Pancreas (tissue), 10 donors: ENCODE data around the gene PRKCA. TPM values are rescaled to one million over a fixed set of nuclear protein-coding genes. Genes with fewer than 3 reads are reported as not detected.

ENCODE experiments used
- ATAC-seq, 4 donors: fragments of 200-7000 bp; cut with Tn5 transposase; one replicate each; pipeline versions ENCODE4 v1.8.0 to v1.9.1; 2020; ENCODE audit warnings: mild to moderate bottlenecking in 4 of 4, moderate library complexity in 4 of 4
- DNase-seq, 6 donors: peaks; one replicate each; pipeline ENCODE4 v3.0.0-alpha.2; 2020
- FAIRE-seq: peaks from 2 replicates; lab custom pipeline; 2012; peaks lifted over from hg19 to GRCh38; lab: Jason Lieb, UNC
- H3K27ac ChIP-seq, 4 donors: fragments of 200-600 bp; sonication (generic); 1 replicate in 3 of 4; 2 replicates in 1 of 4; pipeline versions ENCODE4 v1.5.0 to v1.8.0; 2020
- H3K27me3 ChIP-seq, 4 donors: fragments of 200-600 bp; one replicate each; pipeline ENCODE4 v1.8.0; 2021
- H3K36me3 ChIP-seq, 3 donors: fragments of 200-600 bp; sonication (generic) in 1 of 3; one replicate each; pipeline versions ENCODE4 v1.5.0 to v1.8.0; 2020 to 2021
- H3K4me1 ChIP-seq, 3 donors: fragments of 200-600 bp; one replicate each; pipeline ENCODE4 v1.8.0; 2021
- H3K4me3 ChIP-seq, 4 donors: fragments of 200-600 bp; sonication (generic) in 2 of 4; one replicate each; pipeline versions ENCODE4 v1.5.0 to v1.8.0; 2020 to 2021
- H3K9me3 ChIP-seq, 4 donors: fragments of 200-600 bp; one replicate each; pipeline ENCODE4 v1.8.0; 2021
- CTCF ChIP-seq, 4 donors: fragments of 200-600 bp; sonication (generic) in 3 of 4; IDR thresholded peaks; one replicate each; pipeline versions ENCODE4 v1.5.0 to v1.8.0; 2021; ENCODE audit warnings: antibody characterized with exemption in 4 of 4
- whole genome bisulfite sequencing, 2 donors: extraction: QIAGEN DNeasy Blood & Tissue Kit; methylation state at CpG; one replicate each; pipeline ENCODE4 v1.1.7; 2013; 5-methylcytosine and 5-hydroxymethylcytosine counted together
- intact Hi-C, 3 donors: fragments of 100-400 bp; cut with DNase I; formaldehyde crosslinking; loops; one replicate each; pipeline versions ENCODE4 v1.11.1 to v1.14.2; 2022
- polyA plus RNA-seq, 2 donors: library from polyadenylated mRNA; stranded (reverse); fragments of 200-250 nt; gene quantifications; one replicate each; pipeline ENCODE4 v1.2.3, GENCODE V29; 2013
- total RNA-seq, 6 donors: library from RNA; stranded (reverse); fragmentation: NEBNext Ultra II Directional in 4 of 6; extraction: Animal tissue kit (Norgen Biotek cat#: 25700) in 4 of 6; gene quantifications; one replicate each; pipeline versions ENCODE4 v1.2.1 to v1.2.4, GENCODE V29; 2021 to 2023
- donor health status: healthy with polysubstance abuse.
- donor health status: DM: no; HTN: no; CAD: no; lungs with moderate emphysema.
- donor health status: DM: no; HTN: no; CAD: no.
- donor health status: control.
- donor health status: control.
- donor health status: Bipolar disorder and iron deficiency.
- donor health status: DM: yes; HTN: yes; CAD: no.
- donor health status: DM: no; HTN: no; CAD: no.
- donor health status: DM: no; HTN: no; CAD: no.
- donor health status: DM: yes; HTN: yes; CAD: no.

PRKCA gene
- total and polyA plus RNA-seq, 8 donors = 3.5 to 22.3 (median 10.2) TPM

- no peak overlapping the region for H3K27ac ChIP-seq
- TF ChIP-seq CTCF (IDR thresholded peaks at IDR 0.05) = no peak
- FAIRE-seq (no peak), ATAC-seq (no peak), DNase-seq (no peak)
- no peaks in the 10 kb centered on the region for H3K4me1 ChIP-seq
- no peaks in the 10 kb centered on the region for H3K36me3 ChIP-seq
- WGBS, 2 donors = 89 to 93% methylated on average over 5 of the region's 5 CpGs
- no peaks in the 10 kb centered on the region for H3K27me3 ChIP-seq
- no peak overlapping the region for H3K4me3 ChIP-seq
- intact Hi-C loops = no loop called here
- H3K9me3 ChIP-seq = no peaks in the 10 kb centered on the region
Measured at GRCh38 chr17:66480243-66480642, 177.8 kb downstream of the PRKCA start.

- no peaks in the 10 kb centered on the region for H3K27me3 ChIP-seq
- H3K4me1 ChIP-seq = no peaks in the 10 kb centered on the region
- DNase-seq (no peak), ATAC-seq (no peak), FAIRE-seq (no peak)
- TF ChIP-seq CTCF (IDR thresholded peaks at IDR 0.05) = no peak
- intact Hi-C loops = no loop called here
- H3K9me3 ChIP-seq = no peaks in the 10 kb centered on the region
- no peak overlapping the region for H3K27ac ChIP-seq
- H3K36me3 ChIP-seq = no peaks in the 10 kb centered on the region
- H3K4me3 ChIP-seq = no peak overlapping the region
- WGBS, 2 donors = 97% methylated on average over 7 of the region's 7 CpGs
Measured at GRCh38 chr17:66480802-66481201, 178.4 kb downstream of the PRKCA start.

GRCh38 chr17:66481271-66481670, 178.9 kb downstream of the PRKCA start:
- ATAC-seq = no peak
- no peak overlapping the region for H3K27ac ChIP-seq
- H3K4me1 ChIP-seq = no peaks in the 10 kb centered on the region
- no peaks in the 10 kb centered on the region for H3K36me3 ChIP-seq
- no peak overlapping the region for H3K4me3 ChIP-seq
- no peaks in the 10 kb centered on the region for H3K9me3 ChIP-seq
- H3K27me3 ChIP-seq = no peaks in the 10 kb centered on the region
- TF ChIP-seq CTCF (IDR thresholded peaks at IDR 0.05) = no peak
- no peak for DNase-seq
- intact Hi-C loops = no loop called here
- WGBS, 2 donors = 87% methylated on average over 8 of the region's 8 CpGs
- FAIRE-seq = no peak

GRCh38 chr17:66483906-66484305, 181.5 kb downstream of the PRKCA start:
- TF ChIP-seq CTCF (IDR thresholded peaks at IDR 0.05) = no peak
- ATAC-seq = no peak
- no peaks in the 10 kb centered on the region for H3K9me3 ChIP-seq
- H3K27ac ChIP-seq = no peak overlapping the region
- DNase-seq = no peak
- intact Hi-C loops = no loop called here
- H3K27me3 ChIP-seq = no peaks in the 10 kb centered on the region
- no peak for FAIRE-seq
- no peaks in the 10 kb centered on the region for H3K4me1 ChIP-seq
- WGBS, 2 donors = 88 to 94% methylated on average over 8 of the region's 8 CpGs
- no peak overlapping the region for H3K4me3 ChIP-seq
- H3K36me3 ChIP-seq = no peaks in the 10 kb centered on the region

- ATAC-seq (no peak), FAIRE-seq (no peak), DNase-seq (no peak)
- 77 to 79% methylated on average over 9 of the region's 9 CpGs for WGBS, 2 donors
- Histone ChIP-seq H3K9me3 (no peaks in the 10 kb centered on the region), H3K4me1 (no peaks in the 10 kb centered on the region), H3K27ac (no peak overlapping the region), H3K27me3 (no peaks in the 10 kb centered on the region), H3K4me3 (no peak overlapping the region), H3K36me3 (no peaks in the 10 kb centered on the region)
- no peak for TF ChIP-seq CTCF (IDR thresholded peaks at IDR 0.05)
- intact Hi-C loops = no loop called here
Measured at GRCh38 chr17:66485309-66485947, 183.0 kb downstream of the PRKCA start.
